ENCODE data around the gene ORM1. TPM values are rescaled to one million over a fixed set of nuclear protein-coding genes. Genes with fewer than 3 reads are reported as not detected.
A peak's percentile ranks its signal among the peaks of the same experiment; 100 is the strongest.

Gene ORM1
- total RNA-seq, 1 donor from 2014 or later, result not detected

- DNase-seq (ENCODE audit: low read depth), result peak; percentile 100
Measured at GRCh38 chr9:114364134-114365041, 41.5 kb downstream of the ORM1 start.

- no peak for DNase-seq (ENCODE audit: low read depth)
Measured at GRCh38 chr9:114365194-114365593, 42.3 kb downstream of the ORM1 start.

GRCh38 chr9:114366334-114367128 is 43.6 kb downstream of the ORM1 start:
- peak; percentile 99 for DNase-seq (ENCODE audit: low read depth)

GRCh38 chr9:114367366-114367765 is 44.5 kb downstream of the ORM1 start:
- DNase-seq (ENCODE audit: low read depth), result no peak

DNA sequence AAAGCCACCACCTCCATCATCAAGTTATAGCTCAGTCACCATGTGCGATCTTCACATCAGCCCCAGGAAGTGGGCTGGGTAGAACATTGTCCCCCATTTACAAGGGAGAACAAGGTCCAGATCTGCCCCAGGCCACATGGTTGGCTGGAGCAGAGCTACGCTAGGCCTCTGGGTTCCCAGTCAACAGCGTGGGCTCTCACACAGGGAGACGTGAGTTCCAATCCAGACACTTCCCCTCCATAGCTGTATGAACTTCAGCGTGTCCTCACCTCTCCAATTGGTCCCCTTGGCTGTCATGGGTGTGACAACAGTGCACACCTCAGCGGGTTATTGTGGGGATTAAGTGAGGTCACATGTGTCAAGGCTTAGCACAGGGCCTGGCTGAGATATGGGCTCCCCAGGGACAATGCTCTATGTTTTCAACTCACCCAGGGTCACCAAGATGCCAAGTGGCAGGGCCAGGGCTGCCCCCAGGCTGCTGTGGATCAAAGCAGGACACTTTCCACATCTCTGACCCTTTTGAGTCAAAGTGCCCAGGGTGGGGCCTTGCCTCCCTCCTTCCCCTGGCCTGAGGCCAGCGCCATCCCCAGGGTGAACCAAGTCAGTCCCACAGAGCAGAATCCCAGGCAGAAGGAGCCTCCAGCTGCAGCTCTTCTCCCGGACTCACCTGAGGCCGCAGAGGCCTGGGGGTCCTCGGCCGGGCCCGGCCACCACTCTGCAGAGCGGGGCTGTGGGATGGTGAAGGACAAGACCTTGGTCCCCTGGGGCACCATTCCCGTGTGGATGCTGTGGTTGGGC is 45.1 kb downstream of the ORM1 start:
- DNase-seq (ENCODE audit: low read depth), result no peak

- DNase-seq (ENCODE audit: low read depth), result peak; percentile 25
Measured at GRCh38 chr9:114369216-114370130, 46.6 kb downstream of the ORM1 start.

- no peak for DNase-seq (ENCODE audit: low read depth)
Measured at GRCh38 chr9:114370251-114370967, 47.5 kb downstream of the ORM1 start.

DNA sequence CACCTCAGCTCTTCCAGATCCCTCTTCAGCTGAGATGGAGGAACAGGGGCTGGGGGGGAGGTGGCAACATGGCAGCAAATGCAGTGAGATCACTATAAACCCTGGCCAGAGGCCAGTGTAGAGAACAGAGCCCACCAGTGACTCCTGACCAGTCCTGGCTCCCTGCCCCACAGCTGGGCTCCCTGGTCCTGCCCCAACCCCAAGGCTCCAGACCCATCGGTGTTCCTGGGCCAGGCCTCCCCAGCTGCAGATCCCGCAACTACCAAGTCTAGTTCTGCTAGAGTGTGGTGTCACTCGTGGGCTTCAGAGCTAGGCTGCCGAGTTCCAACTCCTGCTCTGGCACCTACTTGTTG is 48.0 kb downstream of the ORM1 start:
- no peak for DNase-seq (ENCODE audit: low read depth)

GRCh38 chr9:114371343-114371944 is 48.5 kb downstream of the ORM1 start:
- no peak for DNase-seq (ENCODE audit: low read depth)

GRCh38 chr9:114371973-114372917 is 49.3 kb downstream of the ORM1 start:
- DNase-seq (ENCODE audit: low read depth), result peak; percentile 95

GRCh38 chr9:114372921-114373448 is 50.1 kb downstream of the ORM1 start:
- DNase-seq (ENCODE audit: low read depth), result peak; percentile 58

DNA sequence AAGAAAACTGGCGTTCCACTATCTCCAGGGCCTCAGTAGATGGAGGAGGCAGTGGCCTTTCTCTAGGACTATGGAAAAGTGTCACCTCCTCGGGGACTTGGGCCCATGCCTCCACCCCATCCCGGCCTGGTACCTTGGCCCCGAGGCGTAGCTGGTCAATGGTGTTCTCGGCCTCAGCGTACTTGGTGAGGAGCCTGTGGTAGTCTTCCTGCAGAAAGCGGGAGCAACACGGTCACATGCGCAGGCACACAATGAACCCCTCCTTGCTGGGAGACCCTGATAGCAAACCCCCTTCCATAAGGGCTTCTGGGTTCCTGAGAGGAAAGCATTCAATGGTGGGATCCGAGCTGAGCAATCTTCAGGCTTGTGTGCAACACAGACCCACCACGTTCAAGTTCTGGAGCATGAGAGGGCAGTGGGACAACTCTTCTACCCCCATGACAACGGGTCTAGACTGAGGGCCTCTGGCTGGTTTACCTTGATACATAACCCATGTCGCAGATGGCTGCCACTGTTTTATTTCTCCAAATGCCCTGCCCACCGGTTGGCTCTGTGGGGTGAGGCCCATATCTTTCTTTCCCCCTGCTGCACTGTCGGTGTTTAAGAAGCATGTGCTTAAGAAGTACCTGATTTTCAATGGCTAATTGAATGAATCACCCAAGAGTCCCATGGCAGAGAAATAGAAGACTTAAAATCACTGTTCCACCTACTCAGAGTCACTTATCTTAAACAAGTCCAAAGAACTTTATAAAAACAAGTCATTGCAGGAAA is 51.2 kb downstream of the ORM1 start:
- DNase-seq (ENCODE audit: low read depth), result peak; percentile 52

GRCh38 chr9:114374936-114375335 is 52.0 kb downstream of the ORM1 start:
- no peak for DNase-seq (ENCODE audit: low read depth)

DNA sequence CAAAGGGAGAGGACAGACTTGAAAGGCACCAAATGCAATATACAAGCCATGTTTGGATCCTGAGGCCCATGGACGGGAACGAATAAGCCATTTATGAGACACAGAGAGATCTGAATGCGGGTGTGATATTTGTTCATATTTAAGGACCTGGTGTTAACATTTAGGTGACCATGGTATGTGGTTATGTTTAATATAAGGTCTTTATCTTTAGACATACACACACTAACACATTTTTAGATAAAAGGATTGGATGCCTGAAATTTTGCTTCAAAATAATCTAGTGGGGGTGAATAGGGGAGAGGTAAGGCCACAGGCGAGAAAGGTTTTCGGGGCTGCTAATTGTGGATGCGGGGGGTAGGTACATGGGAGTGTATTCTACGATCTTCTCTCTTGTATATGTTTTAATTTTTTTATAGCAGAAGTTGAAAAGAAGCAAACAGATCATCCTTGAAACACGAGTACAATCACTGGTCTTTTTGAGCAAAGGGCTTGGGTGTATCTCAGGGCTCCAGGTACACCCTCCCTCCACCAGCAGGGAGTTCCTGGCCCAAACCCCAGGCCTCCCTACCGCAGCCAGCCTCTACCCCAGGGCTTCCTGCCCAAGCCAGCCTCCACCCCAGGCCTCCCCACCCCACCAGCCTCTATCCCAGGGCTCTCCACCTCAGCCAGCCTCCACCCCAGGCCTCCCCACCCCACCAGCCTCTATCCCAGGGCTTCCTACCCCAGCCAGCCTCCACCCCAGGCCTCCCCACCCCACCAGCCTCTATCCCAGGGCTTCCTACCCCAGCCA is 52.7 kb downstream of the ORM1 start:
- no peak for DNase-seq (ENCODE audit: low read depth)
